Cardiac muscle cell (in vitro differentiated cells and primary cell): ENCODE measurements around the gene SIRT3. TPM values are rescaled to one million over a fixed set of nuclear protein-coding genes. Genes with fewer than 3 reads are reported as not detected.

Source experiments
- DNase-seq, 2 donors: peaks; one replicate each; pipeline versions ENCODE4 v3.0.0 to v3.0.0-alpha.2; 2010 to 2017; ENCODE audit warnings: low read depth in 1 of 2, low spot score in 1 of 2
- H3K27ac ChIP-seq: fragments of 200-600 bp; sonication (generic); 2 replicates; pipeline ENCODE4 v1.5.1; 2016
- H3K27me3 ChIP-seq: fragments of 200-600 bp; sonication (generic); 2 replicates; pipeline ENCODE4 v1.6.0; 2016; ENCODE audit warnings: control low read depth
- H3K36me3 ChIP-seq: fragments of 200-600 bp; sonication (generic); 2 replicates; pipeline ENCODE4 v1.5.1; 2016; ENCODE audit warnings: control low read depth
- H3K4me1 ChIP-seq: fragments of 200-600 bp; sonication (generic); 2 replicates; pipeline ENCODE4 v1.8.1; 2017; ENCODE audit warnings: low read depth, mild to moderate bottlenecking, mixed run types
- H3K4me3 ChIP-seq: fragments of 200-600 bp; sonication (generic); 2 replicates; pipeline ENCODE4 v1.5.1; 2016; ENCODE audit warnings: mild to moderate bottlenecking
- H3K9me3 ChIP-seq: fragments of 200-600 bp; sonication (generic); 2 replicates; pipeline ENCODE4 v1.5.1; 2017; ENCODE audit warnings: low read depth, mild to moderate bottlenecking, control low read depth
- polyA plus RNA-seq: library from polyadenylated mRNA; unstranded; fragments of >200 nt; fragmentation: Nextera tagmentation; extraction: Ambion mirVana; gene quantifications from 2 replicates; pipeline ENCODE4 v1.2.1, GENCODE V29; 2016
- total RNA-seq: library from RNA; depleted of rRNA; stranded (reverse); fragments of >200 nt; gene quantifications from 2 replicates; pipeline ENCODE4 v1.2.3, GENCODE V29; 2016
- TF ChIP-seq, protein P1 (sequence below): IDR thresholded peaks from 2 replicates; pipeline ENCODE4 v1.5.1; 2012; ENCODE audit warnings: low read depth, mild to moderate bottlenecking, low read length

Gene SIRT3
- total and polyA plus RNA-seq, 2 experiments from 2014 or later = 46.1 to 53.6 TPM

DNA sequence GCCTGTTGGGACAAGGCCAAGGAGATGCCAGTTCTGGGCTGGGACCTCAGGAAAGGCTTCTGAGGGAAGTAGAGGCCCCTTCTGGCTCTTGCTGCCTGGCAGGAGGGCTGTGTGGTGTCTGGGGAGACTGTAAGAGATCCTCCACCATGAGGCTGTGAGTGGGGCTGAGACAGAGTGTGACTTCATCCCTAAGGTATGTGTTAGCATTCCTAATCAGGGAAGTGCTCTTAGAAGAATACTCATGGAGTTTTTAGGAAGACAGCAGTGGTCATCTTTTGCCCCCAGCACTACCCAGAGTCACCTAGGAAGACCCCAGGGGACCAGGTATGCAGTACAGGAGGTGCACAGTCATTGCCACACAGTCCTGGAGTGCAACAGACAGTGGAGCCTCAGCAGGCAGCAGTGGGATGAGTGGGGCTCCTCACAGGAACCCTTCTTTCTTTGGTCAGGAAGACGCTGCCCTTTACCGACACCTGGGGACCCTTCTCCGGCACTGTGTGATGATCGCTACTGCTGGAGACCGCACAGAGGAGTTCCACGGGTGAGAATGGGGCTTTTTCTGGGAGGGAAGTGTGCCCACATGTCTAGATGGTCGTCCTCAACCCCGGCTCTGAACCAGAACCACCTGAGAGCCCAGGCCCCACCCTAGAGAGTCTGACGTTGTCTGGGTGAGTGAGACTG is 25.9 kb downstream of the SIRT3 start:
- H3K9me3 ChIP-seq = no peaks in the 10 kb centered on the region
- DNase-seq = peak in 1 of 2 donors; percentile 66
- no peak overlapping the region for H3K27ac ChIP-seq
- H3K27me3 ChIP-seq = no peaks in the 10 kb centered on the region
- no peaks in the 10 kb centered on the region for H3K4me1 ChIP-seq
- no peak overlapping the region for H3K4me3 ChIP-seq
- TF ChIP-seq, protein P1, sequence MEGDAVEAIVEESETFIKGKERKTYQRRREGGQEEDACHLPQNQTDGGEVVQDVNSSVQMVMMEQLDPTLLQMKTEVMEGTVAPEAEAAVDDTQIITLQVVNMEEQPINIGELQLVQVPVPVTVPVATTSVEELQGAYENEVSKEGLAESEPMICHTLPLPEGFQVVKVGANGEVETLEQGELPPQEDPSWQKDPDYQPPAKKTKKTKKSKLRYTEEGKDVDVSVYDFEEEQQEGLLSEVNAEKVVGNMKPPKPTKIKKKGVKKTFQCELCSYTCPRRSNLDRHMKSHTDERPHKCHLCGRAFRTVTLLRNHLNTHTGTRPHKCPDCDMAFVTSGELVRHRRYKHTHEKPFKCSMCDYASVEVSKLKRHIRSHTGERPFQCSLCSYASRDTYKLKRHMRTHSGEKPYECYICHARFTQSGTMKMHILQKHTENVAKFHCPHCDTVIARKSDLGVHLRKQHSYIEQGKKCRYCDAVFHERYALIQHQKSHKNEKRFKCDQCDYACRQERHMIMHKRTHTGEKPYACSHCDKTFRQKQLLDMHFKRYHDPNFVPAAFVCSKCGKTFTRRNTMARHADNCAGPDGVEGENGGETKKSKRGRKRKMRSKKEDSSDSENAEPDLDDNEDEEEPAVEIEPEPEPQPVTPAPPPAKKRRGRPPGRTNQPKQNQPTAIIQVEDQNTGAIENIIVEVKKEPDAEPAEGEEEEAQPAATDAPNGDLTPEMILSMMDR = no peak
- peaks cover 46% of the 10 kb centered on the region for H3K36me3 ChIP-seq

DNA sequence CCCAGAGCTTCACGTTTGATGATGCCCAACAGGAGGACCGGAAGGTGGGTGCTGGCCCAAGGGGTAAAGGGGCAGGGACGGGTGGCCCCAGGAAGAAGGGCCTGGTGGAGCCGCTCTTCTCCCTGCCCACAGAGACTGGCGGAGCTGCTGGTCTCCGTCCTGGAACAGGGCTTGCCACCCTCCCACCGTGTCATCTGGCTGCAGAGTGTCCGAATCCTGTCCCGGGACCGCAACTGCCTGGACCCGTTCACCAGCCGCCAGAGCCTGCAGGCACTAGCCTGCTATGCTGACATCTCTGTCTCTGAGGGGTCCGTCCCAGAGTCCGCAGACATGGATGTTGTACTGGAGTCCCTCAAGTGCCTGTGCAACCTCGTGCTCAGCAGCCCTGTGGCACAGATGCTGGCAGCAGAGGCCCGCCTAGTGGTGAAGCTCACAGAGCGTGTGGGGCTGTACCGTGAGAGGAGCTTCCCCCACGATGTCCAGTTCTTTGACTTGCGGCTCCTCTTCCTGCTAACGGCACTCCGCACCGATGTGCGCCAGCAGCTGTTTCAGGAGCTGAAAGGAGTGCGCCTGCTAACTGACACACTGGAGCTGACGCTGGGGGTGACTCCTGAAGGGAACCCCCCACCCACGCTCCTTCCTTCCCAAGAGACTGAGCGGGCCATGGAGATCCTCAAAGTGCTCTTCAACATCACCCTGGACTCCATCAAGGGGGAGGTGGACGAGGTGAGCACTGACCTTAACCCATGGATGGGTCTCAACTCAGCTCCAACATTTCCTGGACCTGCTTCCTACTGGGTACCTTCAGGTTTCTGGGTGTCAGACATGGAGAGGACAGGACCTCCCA is 26.6 kb downstream of the SIRT3 start:
- H3K4me3 ChIP-seq = peak overlapping the region; percentile 56
- no peaks in the 10 kb centered on the region for H3K9me3 ChIP-seq
- H3K27me3 ChIP-seq = no peaks in the 10 kb centered on the region
- no peak for DNase-seq
- peaks cover 40% of the 10 kb centered on the region for H3K36me3 ChIP-seq
- TF ChIP-seq, protein P1 = no peak
- H3K4me1 ChIP-seq = no peaks in the 10 kb centered on the region
- peak overlapping the region; percentile 96 for H3K27ac ChIP-seq

DNA sequence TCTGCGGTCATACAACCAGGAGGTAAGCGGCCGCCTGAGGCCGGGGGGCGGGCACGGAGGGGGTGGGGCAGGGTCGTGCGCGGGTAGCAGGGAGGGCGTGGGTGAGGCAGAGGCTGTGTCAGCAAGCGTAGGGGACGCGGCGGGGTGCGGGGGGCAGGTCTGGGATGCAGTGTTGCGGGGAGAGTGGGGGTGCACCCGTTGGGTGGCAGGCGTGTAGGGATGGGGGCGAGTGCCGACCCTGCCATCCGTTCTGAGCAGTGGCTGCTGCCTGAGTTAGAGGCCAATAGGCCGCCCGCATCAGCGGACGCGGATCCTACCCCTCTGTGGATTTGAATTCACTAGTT is 27.3 kb downstream of the SIRT3 start:
- H3K36me3 ChIP-seq = peaks cover 34% of the 10 kb centered on the region

DNA sequence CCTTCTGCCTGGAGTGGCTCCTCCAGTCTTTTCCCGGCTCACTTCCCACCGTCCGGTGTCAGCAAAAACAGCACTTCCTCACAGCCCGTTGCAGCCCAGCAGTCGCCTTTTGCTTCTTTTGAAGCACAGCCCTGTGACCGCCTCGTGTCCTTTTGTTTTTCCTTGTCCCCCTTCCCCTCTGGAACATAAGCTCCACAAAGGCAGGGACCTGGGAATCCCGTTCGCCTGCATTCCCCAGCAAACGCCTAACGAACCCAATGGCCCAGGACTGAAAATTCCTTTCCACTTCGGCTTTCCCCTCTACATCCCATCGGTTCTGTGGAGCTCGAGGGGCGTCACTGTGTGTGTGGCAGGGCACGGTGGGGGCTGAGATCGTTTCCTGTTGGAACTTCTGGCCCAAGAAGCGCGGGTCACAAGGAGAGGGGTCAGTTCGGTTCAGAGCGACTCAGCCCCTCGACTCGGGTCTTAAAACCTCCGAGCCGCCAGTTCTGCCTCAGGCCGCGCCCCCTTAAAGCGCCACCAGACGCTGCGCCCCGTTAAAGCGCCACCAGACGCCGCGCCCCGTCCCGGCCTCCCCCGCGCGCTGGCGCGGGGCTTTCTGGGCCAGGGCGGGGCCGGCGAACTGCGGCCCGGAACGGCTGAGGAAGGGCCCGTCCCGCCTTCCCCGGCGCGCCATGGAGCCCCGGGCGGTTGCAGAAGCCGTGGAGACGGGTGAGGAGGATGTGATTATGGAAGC is 27.8 kb downstream of the SIRT3 start:
- TF ChIP-seq, protein P1 = no peak
- DNase-seq = peak; percentile 76 to 89
- Histone ChIP-seq H3K27ac (peak overlapping the region; percentile 96), H3K9me3 (no peaks in the 10 kb centered on the region), H3K4me3 (peak overlapping the region; percentile 56), H3K27me3 (no peaks in the 10 kb centered on the region), H3K36me3 (peaks cover 33% of the 10 kb centered on the region), H3K4me1 (no peaks in the 10 kb centered on the region)

More for the DNA sequence above, 27.3 kb downstream of the SIRT3 start:
- no peaks in the 10 kb centered on the region for H3K27me3 ChIP-seq
- peak overlapping the region; percentile 56 for H3K4me3 ChIP-seq
- H3K4me1 ChIP-seq = no peaks in the 10 kb centered on the region
- H3K9me3 ChIP-seq = no peaks in the 10 kb centered on the region
- peak in 1 of 2 donors; percentile 28 for DNase-seq
- TF ChIP-seq, protein P1 = no peak
- H3K27ac ChIP-seq = peak overlapping the region; percentile 96

DNA sequence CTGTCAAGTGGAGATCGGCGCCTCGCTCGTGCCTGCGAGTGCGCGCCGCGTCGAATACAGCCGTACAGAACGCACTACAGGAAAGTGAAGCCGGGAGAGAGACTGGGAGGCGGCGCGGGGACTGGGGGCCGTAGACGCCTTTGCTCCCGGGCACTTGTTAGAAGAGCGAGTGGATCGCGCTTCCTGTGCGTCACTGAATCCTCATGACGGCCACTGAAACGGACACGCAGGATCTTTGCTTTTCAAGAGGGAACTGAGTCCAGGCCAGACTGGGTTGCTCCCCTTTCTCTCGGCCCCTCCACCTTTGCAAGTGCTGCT is 28.3 kb downstream of the SIRT3 start:
- peak overlapping the region; percentile 96 for H3K27ac ChIP-seq
- DNase-seq = peak in 1 of 2 donors; percentile 69
- H3K4me3 ChIP-seq = peak overlapping the region; percentile 56
- H3K4me1 ChIP-seq = no peaks in the 10 kb centered on the region
- H3K36me3 ChIP-seq = peaks cover 27% of the 10 kb centered on the region
- H3K9me3 ChIP-seq = no peaks in the 10 kb centered on the region
- H3K27me3 ChIP-seq = no peaks in the 10 kb centered on the region
- TF ChIP-seq, protein P1 = no peak
